AG04450 (cell line): ENCODE data around the gene NFIA. TPM values are rescaled to one million over a fixed set of nuclear protein-coding genes. Genes with fewer than 3 reads are reported as not detected.

ENCODE experiments used
- CTCF ChIA-PET: fragments of 300-600, 350-600 bp; formaldehyde crosslinking; extraction: SDS; loops from one replicate; lab custom pipeline; 2022; ENCODE audit warnings: antibody characterized with exemption, inconsistent platforms; lab: Charles Lee
- POLR2A ChIA-PET: fragments of 350-600 bp; formaldehyde crosslinking; extraction: SDS; loops from one replicate; lab custom pipeline; 2021; ENCODE audit warnings: antibody characterized with exemption, inconsistent platforms; lab: Yijun Ruan, JAX
- DNase-seq: peaks from one replicate; pipeline ENCODE4 v3.0.0-alpha.2; 2011; ENCODE audit warnings: low read depth, low spot score
- H3K27ac ChIP-seq: one replicate; pipeline ENCODE4 v1.5.1; 2012; ENCODE audit warnings: low read depth, low read length, control low read depth
- H3K27me3 ChIP-seq: one replicate; pipeline ENCODE4 v1.6.0; 2012; ENCODE audit warnings: low read length; ENCODE audit not compliant: control insufficient read depth, insufficient read depth
- H3K4me3 ChIP-seq: 2 replicates; pipeline ENCODE4 v1.5.1; 2011; ENCODE audit warnings: mild to moderate bottlenecking, low read depth, low read length, control low read depth
- H3K9me3 ChIP-seq: 2 replicates; pipeline ENCODE4 v1.5.1; 2012; ENCODE audit warnings: low read length; ENCODE audit not compliant: control insufficient read depth, insufficient read depth
- polyA plus RNA-seq: library from polyadenylated mRNA; depleted of rRNA; stranded (reverse); fragments of >200 nt; gene quantifications from 2 replicates; pipeline ENCODE4 v1.2.3, GENCODE V29; 2011
- TF ChIP-seq, protein P1 (sequence below): IDR thresholded peaks from 2 replicates; pipeline ENCODE4 v1.5.1; 2011; ENCODE audit warnings: low read depth, low read length, control low read depth, inconsistent platforms

NFIA gene
- polyA plus RNA-seq, 1 experiment, result 3.9 TPM

DNA sequence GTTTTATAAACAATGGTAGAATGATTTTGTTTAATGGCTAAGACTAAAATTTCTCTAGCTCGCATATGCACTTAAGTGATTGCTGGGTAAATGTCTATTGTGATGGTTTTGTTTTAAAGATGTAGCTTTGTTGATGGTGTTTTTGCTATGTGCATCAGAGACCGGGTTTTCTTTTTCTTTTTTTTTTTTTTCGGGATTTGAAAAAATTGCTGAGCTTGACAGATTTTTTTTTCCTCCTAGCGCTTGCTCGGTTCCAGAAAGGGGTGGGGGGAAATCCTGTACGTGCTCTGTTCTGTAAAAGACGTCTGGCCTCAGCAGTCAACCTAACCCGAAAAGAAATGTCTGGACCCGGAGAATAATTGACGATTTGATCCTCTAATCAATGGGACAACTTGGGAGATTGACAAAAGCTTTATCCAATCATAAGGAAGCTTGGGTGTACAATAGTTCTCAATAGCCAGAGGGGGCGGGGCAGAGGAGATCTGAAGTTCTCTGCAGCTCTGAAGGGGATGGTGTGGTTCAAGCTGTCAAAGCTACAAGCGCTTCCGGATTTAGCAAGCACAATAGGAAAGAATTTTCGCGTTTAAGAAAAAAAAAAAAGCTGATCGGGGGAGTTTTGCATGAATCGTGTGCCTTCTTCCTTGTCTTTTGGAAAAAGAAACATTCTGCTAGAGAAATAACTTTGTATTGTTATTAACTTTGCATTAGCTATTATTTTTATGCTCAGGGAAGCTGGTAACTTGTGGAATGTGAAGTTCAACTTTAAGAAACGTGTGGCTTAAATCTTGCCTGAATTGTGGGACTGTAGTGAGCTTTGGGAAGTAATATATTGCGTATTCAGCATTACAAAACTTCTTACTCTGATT is 4.5 kb upstream of the NFIA start:
- ChIA-PET POLR2A (interaction anchor here (0.7 to 1.5 kb wide), 4 partner anchors 19 to 631 kb away, joined by 3 to 8 read pairs (median 4); no protein-coding TSS in a partner anchor), CTCF (interaction anchor here (0.6 to 3.9 kb wide), 10 partner anchors 8 to 666 kb away, joined by 3 to 49 read pairs (median 4); no protein-coding TSS in a partner anchor)
- Histone ChIP-seq H3K27me3 (peaks cover under 1% of the 10 kb centered on the region), H3K9me3 (no peaks in the 10 kb centered on the region; the same call in 1 of the 2 replicates), H3K27ac (no peak overlapping the region), H3K4me3 (peak overlapping the region; percentile 69)
- DNase-seq, result peak; percentile 99
- TF ChIP-seq, protein P1, sequence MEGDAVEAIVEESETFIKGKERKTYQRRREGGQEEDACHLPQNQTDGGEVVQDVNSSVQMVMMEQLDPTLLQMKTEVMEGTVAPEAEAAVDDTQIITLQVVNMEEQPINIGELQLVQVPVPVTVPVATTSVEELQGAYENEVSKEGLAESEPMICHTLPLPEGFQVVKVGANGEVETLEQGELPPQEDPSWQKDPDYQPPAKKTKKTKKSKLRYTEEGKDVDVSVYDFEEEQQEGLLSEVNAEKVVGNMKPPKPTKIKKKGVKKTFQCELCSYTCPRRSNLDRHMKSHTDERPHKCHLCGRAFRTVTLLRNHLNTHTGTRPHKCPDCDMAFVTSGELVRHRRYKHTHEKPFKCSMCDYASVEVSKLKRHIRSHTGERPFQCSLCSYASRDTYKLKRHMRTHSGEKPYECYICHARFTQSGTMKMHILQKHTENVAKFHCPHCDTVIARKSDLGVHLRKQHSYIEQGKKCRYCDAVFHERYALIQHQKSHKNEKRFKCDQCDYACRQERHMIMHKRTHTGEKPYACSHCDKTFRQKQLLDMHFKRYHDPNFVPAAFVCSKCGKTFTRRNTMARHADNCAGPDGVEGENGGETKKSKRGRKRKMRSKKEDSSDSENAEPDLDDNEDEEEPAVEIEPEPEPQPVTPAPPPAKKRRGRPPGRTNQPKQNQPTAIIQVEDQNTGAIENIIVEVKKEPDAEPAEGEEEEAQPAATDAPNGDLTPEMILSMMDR, result no peak

- H3K27ac ChIP-seq, result no peak overlapping the region
- H3K27me3 ChIP-seq, result no peaks in the 10 kb centered on the region
- CTCF ChIA-PET, result interaction anchor here (1.0 to 3.9 kb wide), 8 partner anchors 14 to 665 kb away, joined by 4 to 49 read pairs (median 4); no protein-coding TSS in a partner anchor
- H3K9me3 ChIP-seq, result no peaks in the 10 kb centered on the region; the same call in 1 of the 2 replicates
- DNase-seq, result no peak
- POLR2A ChIA-PET, result interaction anchor here (1.1 to 1.5 kb wide), 2 partner anchors 20 to 29 kb away, joined by 5 to 8 read pairs; no protein-coding TSS in a partner anchor
- no peak overlapping the region; the same call in 1 of the 2 replicates for H3K4me3 ChIP-seq
- TF ChIP-seq, protein P1, result no peak
Measured at GRCh38 chr1:61078618-61079295, 3.6 kb upstream of the NFIA start.

DNA sequence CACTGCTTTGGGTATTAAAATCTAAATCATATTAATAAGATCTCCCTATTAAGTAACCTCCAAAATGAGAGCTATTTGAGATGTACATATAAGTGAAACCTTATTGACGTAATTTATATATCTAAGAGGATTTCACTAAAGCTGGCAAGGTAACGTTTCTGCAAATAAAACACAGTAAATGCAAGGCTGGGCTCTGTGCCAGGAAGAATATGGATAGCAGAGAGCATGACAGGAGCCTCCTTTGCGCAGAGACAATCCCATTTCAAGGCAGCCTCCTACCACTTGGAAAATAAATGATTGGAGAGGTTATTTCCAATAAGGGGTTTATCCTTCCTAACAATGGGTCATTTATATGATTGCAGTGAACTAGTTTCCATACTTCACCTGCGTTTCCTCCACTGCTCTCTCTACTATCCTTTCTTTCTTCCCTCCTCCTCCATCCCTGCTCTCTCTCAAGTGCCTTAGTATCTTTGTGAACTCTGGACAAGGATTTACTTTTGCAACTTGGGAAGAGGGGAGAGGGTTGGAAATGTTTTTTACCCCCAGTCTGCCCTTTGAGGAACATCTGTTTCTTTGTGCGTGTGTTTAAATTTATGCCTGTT is 3.0 kb upstream of the NFIA start:
- peak overlapping the region; percentile 10; the same call in 1 of the 2 replicates for H3K4me3 ChIP-seq
- ChIA-PET CTCF (interaction anchor here (1.4 to 3.9 kb wide), 5 partner anchors 14 to 260 kb away, joined by 4 to 49 read pairs (median 4); no protein-coding TSS in a partner anchor), POLR2A (no interaction called here)
- TF ChIP-seq, protein P1, result no peak
- no peaks in the 10 kb centered on the region for H3K27me3 ChIP-seq
- H3K9me3 ChIP-seq, result no peaks in the 10 kb centered on the region; the same call in 1 of the 2 replicates
- DNase-seq, result no peak
- H3K27ac ChIP-seq, result no peak overlapping the region

DNA sequence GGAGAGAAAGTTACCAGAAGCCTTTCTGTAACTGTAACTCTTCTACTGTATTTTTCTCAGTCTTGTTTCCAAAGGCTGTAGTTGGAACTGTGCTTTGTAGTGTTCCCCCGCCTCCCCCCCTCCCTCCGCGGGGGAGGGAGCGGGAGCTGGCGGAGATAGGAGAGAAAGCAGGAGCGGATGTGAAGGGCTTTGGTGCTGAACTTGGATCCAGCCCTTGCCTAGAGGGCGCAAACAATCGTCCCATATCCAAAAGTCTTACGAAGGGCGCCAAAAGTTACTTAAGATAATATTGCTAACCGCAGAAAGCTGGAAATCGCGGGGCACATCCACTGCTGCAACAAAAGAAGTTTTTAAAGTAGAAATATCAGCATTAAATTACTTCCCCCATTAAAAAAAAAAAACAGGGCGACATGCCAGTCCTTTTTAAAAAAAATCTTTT is 2.4 kb upstream of the NFIA start:
- Histone ChIP-seq H3K27me3 (no peaks in the 10 kb centered on the region), H3K9me3 (no peaks in the 10 kb centered on the region; the same call in 1 of the 2 replicates), H3K4me3 (peak overlapping the region; percentile 15; the same call in 1 of the 2 replicates), H3K27ac (no peak overlapping the region)
- CTCF ChIA-PET, result interaction anchor here (0.6 to 2.7 kb wide), 7 partner anchors 15 to 296 kb away, joined by 3 to 19 read pairs (median 4); no protein-coding TSS in a partner anchor
- POLR2A ChIA-PET, result interaction anchor here (0.6 kb wide), 1 partner anchor 659 kb away, joined by 4 read pairs; no protein-coding TSS in a partner anchor
- DNase-seq, result peak; percentile 34
- TF ChIP-seq, protein P1, result peak; percentile 38; the same call in 1 of the 2 replicates
